Fibroblast of pulmonary artery (primary cell): ENCODE data around the gene CHURC1.
A peak's percentile ranks its signal among the peaks of the same experiment; 100 is the strongest.

Experiments
- DNase-seq: peaks from one replicate; pipeline ENCODE4 v3.0.0-alpha.2; 2010; ENCODE audit warnings: low read depth
- H3K4me3 ChIP-seq: replicated peaks from 2 replicates; pipeline ENCODE4 v1.5.1; 2011; ENCODE audit warnings: low read depth, mild to moderate bottlenecking, control low read depth, low read length, moderate library complexity
- TF ChIP-seq, protein P1 (sequence below): IDR thresholded peaks from 2 replicates; pipeline ENCODE4 v1.5.1; 2011; ENCODE audit warnings: mild to moderate bottlenecking, control low read depth, low read length, inconsistent platforms; ENCODE audit errors: missing control alignments

CHURC1 gene

DNA sequence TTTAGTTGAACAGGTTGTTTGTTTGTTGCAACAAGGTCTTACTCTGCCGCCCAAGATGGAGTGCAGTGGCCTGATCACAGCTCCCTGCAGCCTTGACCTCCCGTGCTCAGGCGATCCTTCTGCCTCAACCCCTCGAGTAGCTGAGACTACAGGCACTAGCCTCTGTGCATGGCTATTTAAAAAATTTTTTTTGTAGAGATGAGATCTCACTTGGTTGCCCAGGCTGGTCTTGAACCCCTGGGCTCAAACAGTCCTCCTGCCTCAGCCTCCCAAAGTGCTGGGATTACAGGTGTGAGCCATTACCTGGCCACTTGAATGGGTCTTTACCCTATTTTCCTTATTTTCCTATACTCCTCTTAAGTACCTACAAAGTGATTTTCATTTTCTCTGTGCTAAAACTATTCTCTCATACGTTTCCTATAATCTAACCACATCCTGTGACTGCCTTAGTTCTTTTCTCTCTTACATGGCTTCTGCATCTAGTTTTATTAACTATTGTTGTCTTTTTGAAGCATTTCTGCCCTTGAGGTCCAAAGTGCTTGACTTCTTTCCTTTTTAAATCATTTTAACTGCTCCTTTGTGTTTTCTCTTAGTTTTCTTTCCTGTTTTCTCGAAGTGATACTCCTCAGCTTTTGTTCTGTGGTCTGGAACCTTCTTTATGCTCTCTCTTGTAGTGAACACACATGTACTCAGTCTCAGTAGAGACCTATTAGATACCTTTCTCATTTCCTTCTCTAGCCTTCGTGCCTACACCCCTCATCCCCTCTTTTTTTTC is 14.2 kb downstream of the CHURC1 start:
- H3K4me3 ChIP-seq = no peak overlapping the region
- TF ChIP-seq, protein P1, sequence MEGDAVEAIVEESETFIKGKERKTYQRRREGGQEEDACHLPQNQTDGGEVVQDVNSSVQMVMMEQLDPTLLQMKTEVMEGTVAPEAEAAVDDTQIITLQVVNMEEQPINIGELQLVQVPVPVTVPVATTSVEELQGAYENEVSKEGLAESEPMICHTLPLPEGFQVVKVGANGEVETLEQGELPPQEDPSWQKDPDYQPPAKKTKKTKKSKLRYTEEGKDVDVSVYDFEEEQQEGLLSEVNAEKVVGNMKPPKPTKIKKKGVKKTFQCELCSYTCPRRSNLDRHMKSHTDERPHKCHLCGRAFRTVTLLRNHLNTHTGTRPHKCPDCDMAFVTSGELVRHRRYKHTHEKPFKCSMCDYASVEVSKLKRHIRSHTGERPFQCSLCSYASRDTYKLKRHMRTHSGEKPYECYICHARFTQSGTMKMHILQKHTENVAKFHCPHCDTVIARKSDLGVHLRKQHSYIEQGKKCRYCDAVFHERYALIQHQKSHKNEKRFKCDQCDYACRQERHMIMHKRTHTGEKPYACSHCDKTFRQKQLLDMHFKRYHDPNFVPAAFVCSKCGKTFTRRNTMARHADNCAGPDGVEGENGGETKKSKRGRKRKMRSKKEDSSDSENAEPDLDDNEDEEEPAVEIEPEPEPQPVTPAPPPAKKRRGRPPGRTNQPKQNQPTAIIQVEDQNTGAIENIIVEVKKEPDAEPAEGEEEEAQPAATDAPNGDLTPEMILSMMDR = no peak
- DNase-seq = no peak

DNA sequence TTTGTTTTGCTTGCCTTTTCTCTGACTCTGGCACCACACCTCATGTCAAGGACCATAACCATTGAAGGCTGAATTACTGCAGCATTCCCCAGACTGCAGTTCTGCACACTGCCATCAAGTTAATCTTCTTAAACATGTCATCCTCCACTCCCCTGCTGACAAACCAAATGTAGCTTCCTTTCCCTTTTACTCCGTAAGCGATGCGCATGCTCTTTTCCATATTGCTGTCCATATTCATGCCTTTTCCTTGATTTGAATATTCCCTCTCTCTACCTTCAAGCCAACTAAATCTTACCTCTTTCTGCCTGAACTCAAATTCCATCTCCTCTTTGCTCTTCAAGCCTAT is 14.7 kb downstream of the CHURC1 start:
- H3K4me3 ChIP-seq = no peak overlapping the region

DNA sequence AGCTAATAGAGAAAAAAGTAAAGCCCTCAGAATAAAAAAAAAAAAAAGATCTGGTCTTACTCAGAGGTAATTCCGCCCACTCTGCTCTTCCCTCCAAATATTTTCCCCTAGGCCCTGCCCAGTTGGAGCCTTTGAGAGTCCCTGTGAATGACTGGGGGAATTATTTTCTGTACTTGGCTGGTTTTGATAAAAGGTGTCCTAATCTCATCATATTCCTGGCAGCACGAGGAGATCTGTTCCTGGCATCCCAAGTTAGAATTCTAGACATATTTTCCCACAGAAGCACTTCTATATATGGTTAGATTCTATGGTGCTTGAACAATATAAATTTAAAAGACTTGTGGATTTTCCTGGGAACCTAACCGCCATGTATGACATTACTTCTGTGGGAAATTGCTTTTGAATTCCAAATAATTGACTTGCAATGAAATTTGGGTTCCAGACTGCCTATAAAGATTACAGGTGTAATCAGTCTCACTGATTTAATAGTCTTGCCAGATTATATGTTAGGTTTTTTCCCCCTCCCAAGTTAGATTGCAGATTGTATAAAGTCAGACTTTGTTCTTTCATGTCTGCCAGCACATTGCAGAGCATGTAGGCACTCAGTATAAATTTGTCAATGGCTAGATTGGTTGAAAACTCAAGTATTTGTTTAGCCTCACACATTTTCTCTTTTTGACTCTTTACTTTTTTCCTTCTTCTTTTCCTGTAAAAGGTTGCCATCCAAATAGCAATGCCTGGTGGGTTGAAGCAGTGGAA is 16.0 kb downstream of the CHURC1 start:
- DNase-seq = peak; percentile 53
- TF ChIP-seq, protein P1 = no peak
- H3K4me3 ChIP-seq = no peak overlapping the region

More for the DNA sequence above, 14.7 kb downstream of the CHURC1 start:
- TF ChIP-seq, protein P1 = no peak
- no peak for DNase-seq

DNA sequence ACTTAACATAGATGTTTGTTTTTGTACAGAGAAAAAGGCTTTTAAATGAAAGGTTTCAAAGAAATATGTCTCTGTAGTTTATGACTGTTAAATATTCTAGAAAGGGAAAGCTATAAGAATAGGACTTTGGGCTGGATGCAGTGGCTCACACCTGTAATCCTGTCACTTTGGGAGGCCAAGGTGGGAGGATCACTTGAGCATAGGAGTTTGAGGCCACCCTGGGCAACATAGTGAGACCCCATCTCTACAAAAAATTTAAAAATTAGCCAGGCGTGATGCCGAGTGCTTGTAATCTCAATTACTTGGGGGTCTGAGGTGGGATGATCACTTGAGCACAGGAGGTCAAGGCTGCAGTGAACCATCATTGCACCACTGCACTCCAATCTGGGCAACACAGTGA is 16.9 kb downstream of the CHURC1 start:
- no peak for DNase-seq
- TF ChIP-seq, protein P1 = no peak
- no peak overlapping the region for H3K4me3 ChIP-seq

DNA sequence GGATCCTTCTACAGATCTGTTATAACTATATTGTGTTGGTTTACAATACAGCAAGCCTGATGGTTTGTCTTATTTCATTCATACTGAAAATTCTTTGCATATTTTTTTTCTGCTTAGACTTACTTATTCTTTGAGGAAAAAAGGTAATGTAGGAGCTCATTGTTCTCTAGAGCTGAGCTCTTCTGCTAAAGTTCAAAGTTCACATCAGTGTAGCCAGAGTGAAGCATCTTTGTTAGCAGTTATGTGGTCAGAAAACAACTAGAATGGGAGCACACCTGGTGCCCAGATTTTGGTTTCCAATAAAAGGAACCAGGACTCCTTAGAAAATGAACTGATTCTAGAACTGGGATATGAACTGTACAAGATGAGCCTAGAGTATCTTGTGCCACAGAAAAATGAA is 18.0 kb downstream of the CHURC1 start:
- no peak overlapping the region for H3K4me3 ChIP-seq
- TF ChIP-seq, protein P1 = no peak
- DNase-seq = no peak

DNA sequence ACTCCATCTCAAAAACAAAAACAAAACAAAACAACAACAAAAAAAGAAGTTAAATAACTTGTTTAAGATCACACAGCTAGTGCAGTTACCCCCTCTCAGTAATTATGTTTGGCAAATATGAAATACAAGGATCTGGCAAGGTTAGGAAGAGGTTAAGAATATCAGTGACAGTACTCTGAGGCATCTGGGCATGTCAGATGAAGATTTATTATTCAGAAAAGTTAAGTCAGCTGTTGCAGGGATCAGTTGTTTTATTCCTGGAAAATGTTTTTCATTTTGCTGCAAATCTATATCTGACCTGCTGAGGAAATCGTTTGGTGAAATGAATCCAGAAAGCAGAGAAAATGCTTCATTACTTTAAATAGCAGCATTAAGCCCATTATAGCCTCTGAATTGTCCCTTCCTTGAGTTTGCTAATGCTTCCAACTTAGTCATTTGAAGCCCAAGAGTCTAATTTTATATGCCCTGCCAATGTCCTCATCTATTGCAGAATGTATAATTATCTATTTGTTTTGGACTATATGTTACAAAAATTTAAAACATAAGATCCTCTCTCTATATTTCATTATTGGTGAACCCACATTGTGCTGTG is 20.2 kb downstream of the CHURC1 start:
- no peak overlapping the region for H3K4me3 ChIP-seq
- no peak for DNase-seq
- TF ChIP-seq, protein P1 = no peak
